ENCODE data around the gene OR10C1. TPM values are rescaled to one million over a fixed set of nuclear protein-coding genes. Genes with fewer than 3 reads are reported as not detected.

The OR10C1 gene
- total RNA-seq, 1 experiment from 2014 or later: not detected

GRCh38 chr6:29465801-29466200, 26.7 kb downstream of the OR10C1 start:
- Mint-ChIP-seq H3K27me3 (ENCODE audit: insufficient read depth, unreplicated experiment) (peaks cover 6% of the 10 kb centered on the region), H3K4me3 (ENCODE audit: unreplicated experiment) (no peak overlapping the region)
- CTCF ChIA-PET: no interaction called here

GRCh38 chr6:29466241-29466640, 27.1 kb downstream of the OR10C1 start:
- Mint-ChIP-seq H3K27me3 (ENCODE audit: insufficient read depth, unreplicated experiment) (peaks cover 6% of the 10 kb centered on the region), H3K4me1 (ENCODE audit: low read depth, unreplicated experiment) (no peaks in the 10 kb centered on the region), H3K27ac (ENCODE audit: unreplicated experiment) (no peak overlapping the region), H3K4me3 (ENCODE audit: unreplicated experiment) (no peak overlapping the region), H3K9me3 (ENCODE audit: unreplicated experiment) (no peaks in the 10 kb centered on the region), H3K36me3 (ENCODE audit: insufficient read depth, unreplicated experiment) (no peaks in the 10 kb centered on the region)
- intact Hi-C loops (cut with micrococcal nuclease; ENCODE audit: unreplicated experiment): no loop called here
- Histone ChIP-seq H3K4me1 (no peaks in the 10 kb centered on the region), H3K36me3 (ENCODE audit: control insufficient read depth, insufficient read depth, low read length) (no peaks in the 10 kb centered on the region), H3K4me3 (ENCODE audit: low read depth, low read length) (no peak overlapping the region), H3K27me3 (replicated peaks; ENCODE audit: control insufficient read depth, insufficient read depth, low read length) (no peaks in the 10 kb centered on the region), H3K9me3 (no peaks in the 10 kb centered on the region)
- CTCF ChIA-PET: no interaction called here
- POLR2A ChIA-PET: no interaction called here
- no peak for TF ChIP-seq CTCF (IDR thresholded peaks at IDR 0.05; ENCODE audit: insufficient read depth in 1 of 2, low read depth in 1 of 2, low read length in 1 of 2, severe bottlenecking in 1 of 2, unreplicated experiment in 1 of 2)
- BruUV-seq (replicated peaks): no TSS peak
- DNase-seq: no peak

More at GRCh38 chr6:29465801-29466200, 26.7 kb downstream of the OR10C1 start:
- H3K27ac Mint-ChIP-seq (ENCODE audit: unreplicated experiment): no peak overlapping the region
- H3K36me3 ChIP-seq (ENCODE audit: control insufficient read depth, insufficient read depth, low read length): no peaks in the 10 kb centered on the region
- H3K4me1 ChIP-seq: no peaks in the 10 kb centered on the region
- H3K4me3 ChIP-seq (ENCODE audit: low read depth, low read length): no peak overlapping the region
- intact Hi-C loops (cut with micrococcal nuclease; ENCODE audit: unreplicated experiment): no loop called here
- no peaks in the 10 kb centered on the region for H3K27me3 ChIP-seq (replicated peaks; ENCODE audit: control insufficient read depth, insufficient read depth, low read length)
- no peaks in the 10 kb centered on the region for H3K9me3 ChIP-seq
- no peak for DNase-seq
- TF ChIP-seq CTCF (IDR thresholded peaks at IDR 0.05; ENCODE audit: insufficient read depth in 1 of 2, low read depth in 1 of 2, low read length in 1 of 2, severe bottlenecking in 1 of 2, unreplicated experiment in 1 of 2): no peak
- BruUV-seq (replicated peaks): no TSS peak
- no peaks in the 10 kb centered on the region for H3K9me3 Mint-ChIP-seq (ENCODE audit: unreplicated experiment)
- H3K36me3 Mint-ChIP-seq (ENCODE audit: insufficient read depth, unreplicated experiment): no peaks in the 10 kb centered on the region
- POLR2A ChIA-PET: no interaction called here
- H3K4me1 Mint-ChIP-seq (ENCODE audit: low read depth, unreplicated experiment): no peaks in the 10 kb centered on the region

GRCh38 chr6:29474996-29475395, 35.9 kb downstream of the OR10C1 start:
- Mint-ChIP-seq H3K4me1 (ENCODE audit: low read depth, unreplicated experiment) (no peaks in the 10 kb centered on the region), H3K27ac (ENCODE audit: unreplicated experiment) (no peak overlapping the region), H3K4me3 (ENCODE audit: unreplicated experiment) (no peak overlapping the region), H3K9me3 (ENCODE audit: unreplicated experiment) (peaks cover 10% of the 10 kb centered on the region), H3K36me3 (ENCODE audit: insufficient read depth, unreplicated experiment) (no peaks in the 10 kb centered on the region), H3K27me3 (ENCODE audit: insufficient read depth, unreplicated experiment) (peaks cover 12% of the 10 kb centered on the region)
- no peaks in the 10 kb centered on the region for H3K9me3 ChIP-seq
- H3K36me3 ChIP-seq (ENCODE audit: control insufficient read depth, insufficient read depth, low read length): no peaks in the 10 kb centered on the region
- ChIA-PET POLR2A (no interaction called here), CTCF (no interaction called here)
- no peak for DNase-seq
- no peak for TF ChIP-seq CTCF (IDR thresholded peaks at IDR 0.05; ENCODE audit: insufficient read depth in 1 of 2, low read depth in 1 of 2, low read length in 1 of 2, severe bottlenecking in 1 of 2, unreplicated experiment in 1 of 2)
- H3K4me3 ChIP-seq (ENCODE audit: low read depth, low read length): no peak overlapping the region
- H3K4me1 ChIP-seq: no peaks in the 10 kb centered on the region
- intact Hi-C loops (cut with micrococcal nuclease; ENCODE audit: unreplicated experiment): no loop called here
- no TSS peak for BruUV-seq (replicated peaks)
- no peaks in the 10 kb centered on the region; the same call in 1 of the 2 replicates for H3K27me3 ChIP-seq (replicated peaks; ENCODE audit: control insufficient read depth, insufficient read depth, low read length)
